Measurements from ENCODE around the gene KIF17.

Gene KIF17

GRCh38 chr1:20711285-20712214 is 6.3 kb downstream of the KIF17 start:
- DNase-seq (ENCODE audit: extremely low read depth, low read depth), result no peak
- no peak overlapping the region for H3K4me3 ChIP-seq (replicated peaks; ENCODE audit: low read depth, low read length)
- TF ChIP-seq CTCF (IDR thresholded peaks at IDR 0.05; ENCODE audit: low read depth, low read length, missing control alignments), result peak; percentile 15

GRCh38 chr1:20710469-20711284 is 7.1 kb downstream of the KIF17 start:
- DNase-seq (ENCODE audit: extremely low read depth, low read depth), result no peak
- TF ChIP-seq CTCF (IDR thresholded peaks at IDR 0.05; ENCODE audit: low read depth, low read length, missing control alignments), result no peak
- no peak overlapping the region for H3K4me3 ChIP-seq (replicated peaks; ENCODE audit: low read depth, low read length)

GRCh38 chr1:20709868-20710267 is 7.9 kb downstream of the KIF17 start:
- no peak overlapping the region for H3K4me3 ChIP-seq (replicated peaks; ENCODE audit: low read depth, low read length)
- TF ChIP-seq CTCF (IDR thresholded peaks at IDR 0.05; ENCODE audit: low read depth, low read length, missing control alignments), result no peak
- no peak for DNase-seq (ENCODE audit: extremely low read depth, low read depth)

GRCh38 chr1:20708891-20709290 is 8.9 kb downstream of the KIF17 start:
- H3K4me3 ChIP-seq (replicated peaks; ENCODE audit: low read depth, low read length), result no peak overlapping the region
- DNase-seq (ENCODE audit: extremely low read depth, low read depth), result no peak
- no peak for TF ChIP-seq CTCF (IDR thresholded peaks at IDR 0.05; ENCODE audit: low read depth, low read length, missing control alignments)

- H3K4me3 ChIP-seq (replicated peaks; ENCODE audit: low read depth, low read length), result no peak overlapping the region
- no peak for DNase-seq (ENCODE audit: extremely low read depth, low read depth)
- no peak for TF ChIP-seq CTCF (IDR thresholded peaks at IDR 0.05; ENCODE audit: low read depth, low read length, missing control alignments)
Measured at GRCh38 chr1:20708057-20708456, 9.8 kb downstream of the KIF17 start.

- DNase-seq (ENCODE audit: extremely low read depth, low read depth), result no peak
- no peak overlapping the region for H3K4me3 ChIP-seq (replicated peaks; ENCODE audit: low read depth, low read length)
- no peak for TF ChIP-seq CTCF (IDR thresholded peaks at IDR 0.05; ENCODE audit: low read depth, low read length, missing control alignments)
Measured at GRCh38 chr1:20706841-20707240, 11.0 kb downstream of the KIF17 start.

All from HFF-Myc (cell line).